ENCODE data around the gene PAWR.
"Not testable (repeated sequence)": the region's sequence is repeated elsewhere in the genome, so short reads cannot be mapped to it uniquely, and the experiment has no call there.

PAWR gene

GRCh38 chr12:79547044-79547734 is 143.6 kb downstream of the PAWR start:
- DNase-seq: no peak

- no peak for DNase-seq
Observed at GRCh38 chr12:79546466-79547043, 144.2 kb downstream of the PAWR start.

- not testable (repeated sequence) for DNase-seq
Observed at GRCh38 chr12:79544439-79544838, 146.3 kb downstream of the PAWR start.

GRCh38 chr12:79537675-79538074 is 153.1 kb downstream of the PAWR start:
- no peak for DNase-seq

GRCh38 chr12:79535751-79536150 is 155.0 kb downstream of the PAWR start:
- no peak for DNase-seq

Measured in NCI-H82 (cell line).